Tibial nerve (tissue), 4 donors: ENCODE measurements around the gene TNRC6A.

Source experiments
- CTCF ChIP-seq, 5 experiments: fragments of 200-600 bp in 3 of 5; fragments of 450-650 bp in 2 of 5; sonication (generic) in 3 of 5; IDR thresholded peaks; one replicate each; pipeline ENCODE4 v1.5.1; 2016 to 2019; ENCODE audit warnings: antibody characterized with exemption in 5 of 5, mild to moderate bottlenecking in 3 of 5, moderate library complexity in 2 of 5
- EP300 ChIP-seq, 2 donors: sonication (generic); formaldehyde crosslinking; IDR thresholded peaks; one replicate each; pipeline ENCODE4 v1.6.1; 2017; ENCODE audit warnings: antibody characterized with exemption in 2 of 2, mild to moderate bottlenecking in 1 of 2
- POLR2A ChIP-seq, 2 donors: fragments of 450-650 bp; IDR thresholded peaks; one replicate each; pipeline ENCODE4 v1.6.1; 2017; ENCODE audit warnings: antibody characterized with exemption in 2 of 2, mild to moderate bottlenecking in 2 of 2, moderate library complexity in 2 of 2

GRCh38 chr16:24781256-24781655, 51.8 kb downstream of the TNRC6A start:
- no peak for TF ChIP-seq CTCF (IDR thresholded peaks at IDR 0.05)
- no peak for TF ChIP-seq POLR2A (IDR thresholded peaks at IDR 0.05)
- no peak for TF ChIP-seq EP300 (IDR thresholded peaks at IDR 0.05)
